Measurements from ENCODE around the gene SRSF4.
"Not testable (repeated sequence)": the region's sequence is repeated elsewhere in the genome, so short reads cannot be mapped to it uniquely, and the experiment has no call there.

GRCh38 chr1:29108041-29108440 lies 73.7 kb downstream of the SRSF4 start:
- not testable (repeated sequence) for TF ChIP-seq POLR2A (IDR thresholded peaks at IDR 0.05; ENCODE audit: low read depth, low read length); POLR2AphosphoS5 (IDR thresholded peaks at IDR 0.05; ENCODE audit: insufficient read depth, low read depth, low read length); CTCF (IDR thresholded peaks at IDR 0.05; ENCODE audit: extremely low read depth in 1 of 2, insufficient read depth in 1 of 2, low read depth in 1 of 2, low read length in 2 of 2); JUN (IDR thresholded peaks at IDR 0.05; ENCODE audit: borderline replicate concordance, insufficient read depth, insufficient read length, low read depth); EZH2 (IDR thresholded peaks at IDR 0.05; ENCODE audit: borderline replicate concordance, low read depth, low read length, severe bottlenecking); MAX (IDR thresholded peaks at IDR 0.05; ENCODE audit: insufficient read depth, insufficient read length)
